ENCODE measurements around the gene HECTD1.
"Not testable (repeated sequence)": the region's sequence is repeated elsewhere in the genome, so short reads cannot be mapped to it uniquely, and the experiment has no call there.

Gene HECTD1

GRCh38 chr14:31203414-31203742 is 4.2 kb downstream of the HECTD1 start:
- TF ChIP-seq TAF1 (IDR thresholded peaks at IDR 0.05; ENCODE audit: borderline replicate concordance, low read depth, low read length) (no peak), POLR2A (IDR thresholded peaks at IDR 0.05; ENCODE audit: low read depth, low read length) (no peak), POLR2AphosphoS5 (IDR thresholded peaks at IDR 0.05; ENCODE audit: low read depth, low read length) (no peak)
- FAIRE-seq: no peak
- no peak for DNase-seq (ENCODE audit: insufficient read length)

DNA sequence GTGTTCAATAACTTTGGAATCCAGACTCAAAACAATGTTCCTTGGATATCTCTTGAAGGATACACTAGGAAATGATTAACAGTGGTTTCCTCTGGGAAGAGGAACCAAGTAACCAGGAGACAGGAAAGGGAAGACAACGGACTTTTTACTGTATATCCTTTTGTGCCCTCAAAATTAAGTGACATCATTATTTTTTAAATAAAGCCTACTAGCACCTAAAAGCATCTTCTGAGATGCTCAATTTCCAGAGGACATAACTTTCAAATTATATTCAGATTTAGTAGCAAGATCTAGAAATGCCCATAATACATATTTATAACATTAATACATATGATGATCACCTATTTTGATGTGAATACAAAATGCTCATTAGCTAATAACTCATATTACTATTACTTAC is 6.5 kb downstream of the HECTD1 start:
- TF ChIP-seq POLR2AphosphoS5 (IDR thresholded peaks at IDR 0.05; ENCODE audit: low read depth, low read length) (no peak), POLR2A (IDR thresholded peaks at IDR 0.05; ENCODE audit: low read depth, low read length) (no peak), TAF1 (IDR thresholded peaks at IDR 0.05; ENCODE audit: borderline replicate concordance, low read depth, low read length) (no peak)
- DNase-seq (ENCODE audit: insufficient read length) (no peak), FAIRE-seq (no peak)

DNA sequence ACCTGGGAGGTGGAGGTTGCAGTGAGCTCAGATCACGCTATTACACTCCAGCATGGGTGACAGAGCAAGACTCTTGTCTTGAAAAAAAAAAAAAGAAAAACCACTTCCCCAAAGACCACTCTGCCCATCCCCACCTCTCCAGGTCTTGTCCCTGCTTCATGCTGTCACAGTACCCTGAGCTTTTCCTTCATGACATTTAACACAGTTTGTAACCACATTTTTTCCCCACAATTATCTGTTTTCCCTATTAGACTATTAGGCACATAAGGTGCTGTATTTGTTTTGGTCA is 6.9 kb downstream of the HECTD1 start:
- no peak for DNase-seq (ENCODE audit: insufficient read length)
- no peak for TF ChIP-seq POLR2A (IDR thresholded peaks at IDR 0.05; ENCODE audit: low read depth, low read length)
- no peak for TF ChIP-seq TAF1 (IDR thresholded peaks at IDR 0.05; ENCODE audit: borderline replicate concordance, low read depth, low read length)
- no peak for TF ChIP-seq POLR2AphosphoS5 (IDR thresholded peaks at IDR 0.05; ENCODE audit: low read depth, low read length)
- FAIRE-seq: no peak

GRCh38 chr14:31197671-31198070 is 9.9 kb downstream of the HECTD1 start:
- no peak for FAIRE-seq
- TF ChIP-seq TAF1 (IDR thresholded peaks at IDR 0.05; ENCODE audit: borderline replicate concordance, low read depth, low read length) (no peak), POLR2A (IDR thresholded peaks at IDR 0.05; ENCODE audit: low read depth, low read length) (no peak), POLR2AphosphoS5 (IDR thresholded peaks at IDR 0.05; ENCODE audit: low read depth, low read length) (no peak)
- DNase-seq (ENCODE audit: insufficient read length): no peak

GRCh38 chr14:31196839-31197492 is 10.6 kb downstream of the HECTD1 start:
- DNase-seq (ENCODE audit: insufficient read length) (no peak), FAIRE-seq (no peak)
- no peak for TF ChIP-seq POLR2A (IDR thresholded peaks at IDR 0.05; ENCODE audit: low read depth, low read length)
- no peak for TF ChIP-seq TAF1 (IDR thresholded peaks at IDR 0.05; ENCODE audit: borderline replicate concordance, low read depth, low read length)

GRCh38 chr14:31194661-31195060 is 12.9 kb downstream of the HECTD1 start:
- DNase-seq (ENCODE audit: insufficient read length) (no peak), FAIRE-seq (no peak)
- TF ChIP-seq TAF1 (IDR thresholded peaks at IDR 0.05; ENCODE audit: borderline replicate concordance, low read depth, low read length) (no peak), POLR2AphosphoS5 (IDR thresholded peaks at IDR 0.05; ENCODE audit: low read depth, low read length) (no peak), POLR2A (IDR thresholded peaks at IDR 0.05; ENCODE audit: low read depth, low read length) (no peak)

GRCh38 chr14:31194095-31194494 is 13.5 kb downstream of the HECTD1 start:
- DNase-seq (ENCODE audit: insufficient read length) (no peak), FAIRE-seq (no peak)

DNA sequence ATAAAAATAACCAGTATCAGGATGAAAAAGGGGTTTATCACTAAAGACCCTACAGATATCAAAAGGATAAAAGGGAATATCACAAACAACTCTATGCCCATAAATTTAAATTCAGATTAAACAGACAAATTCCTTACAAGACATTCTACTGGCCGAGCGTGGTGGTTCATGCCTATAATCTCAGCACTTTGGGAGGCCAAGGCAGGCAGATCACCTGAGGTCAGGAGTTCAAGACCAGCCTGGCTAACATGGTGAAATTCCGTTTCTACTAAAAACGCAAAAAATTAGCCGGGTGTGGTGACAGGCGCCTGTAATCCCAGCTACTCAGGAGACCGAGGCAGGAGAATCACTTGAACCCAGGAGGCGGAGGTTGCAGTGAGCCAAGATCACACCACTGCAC is 15.0 kb downstream of the HECTD1 start:
- DNase-seq (ENCODE audit: insufficient read length); FAIRE-seq: not testable (repeated sequence)

More at GRCh38 chr14:31194095-31194494, 13.5 kb downstream of the HECTD1 start:
- no peak for TF ChIP-seq TAF1 (IDR thresholded peaks at IDR 0.05; ENCODE audit: borderline replicate concordance, low read depth, low read length)
- TF ChIP-seq POLR2AphosphoS5 (IDR thresholded peaks at IDR 0.05; ENCODE audit: low read depth, low read length): no peak
- no peak for TF ChIP-seq POLR2A (IDR thresholded peaks at IDR 0.05; ENCODE audit: low read depth, low read length)

- no peak for FAIRE-seq
- TF ChIP-seq POLR2A (IDR thresholded peaks at IDR 0.05; ENCODE audit: low read depth, low read length): no peak
- no peak for TF ChIP-seq TAF1 (IDR thresholded peaks at IDR 0.05; ENCODE audit: borderline replicate concordance, low read depth, low read length)
- TF ChIP-seq POLR2AphosphoS5 (IDR thresholded peaks at IDR 0.05; ENCODE audit: low read depth, low read length): no peak
- DNase-seq (ENCODE audit: insufficient read length): no peak
Measured at GRCh38 chr14:31190717-31191263, 16.8 kb downstream of the HECTD1 start.

DNA sequence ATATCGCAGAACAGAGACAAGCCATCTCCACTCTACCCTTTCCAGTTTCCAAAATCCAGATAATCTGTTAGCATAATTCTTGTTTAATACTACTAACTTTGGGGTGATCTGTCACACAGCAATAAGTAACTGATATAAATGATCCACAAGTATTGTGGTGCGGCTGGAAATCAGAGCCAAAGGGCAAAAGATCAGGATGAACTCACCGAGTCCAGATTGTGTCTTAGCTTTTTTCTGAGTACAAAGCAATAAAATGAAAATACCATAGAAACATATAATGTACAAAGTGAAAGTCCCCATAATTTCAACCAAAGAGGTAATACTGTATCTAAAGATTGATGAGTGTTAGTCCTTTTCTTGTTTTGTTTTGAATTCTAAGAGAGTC is 17.4 kb downstream of the HECTD1 start:
- TF ChIP-seq POLR2AphosphoS5 (IDR thresholded peaks at IDR 0.05; ENCODE audit: low read depth, low read length) (no peak), POLR2A (IDR thresholded peaks at IDR 0.05; ENCODE audit: low read depth, low read length) (no peak), TAF1 (IDR thresholded peaks at IDR 0.05; ENCODE audit: borderline replicate concordance, low read depth, low read length) (no peak)
- FAIRE-seq (no peak), DNase-seq (ENCODE audit: insufficient read length) (no peak)

GRCh38 chr14:31189346-31190218 is 18.0 kb downstream of the HECTD1 start:
- FAIRE-seq (no peak), DNase-seq (ENCODE audit: insufficient read length) (no peak)
- TF ChIP-seq POLR2A (IDR thresholded peaks at IDR 0.05; ENCODE audit: low read depth, low read length): no peak
- TF ChIP-seq POLR2AphosphoS5 (IDR thresholded peaks at IDR 0.05; ENCODE audit: low read depth, low read length): no peak
- no peak for TF ChIP-seq TAF1 (IDR thresholded peaks at IDR 0.05; ENCODE audit: borderline replicate concordance, low read depth, low read length)

DNA sequence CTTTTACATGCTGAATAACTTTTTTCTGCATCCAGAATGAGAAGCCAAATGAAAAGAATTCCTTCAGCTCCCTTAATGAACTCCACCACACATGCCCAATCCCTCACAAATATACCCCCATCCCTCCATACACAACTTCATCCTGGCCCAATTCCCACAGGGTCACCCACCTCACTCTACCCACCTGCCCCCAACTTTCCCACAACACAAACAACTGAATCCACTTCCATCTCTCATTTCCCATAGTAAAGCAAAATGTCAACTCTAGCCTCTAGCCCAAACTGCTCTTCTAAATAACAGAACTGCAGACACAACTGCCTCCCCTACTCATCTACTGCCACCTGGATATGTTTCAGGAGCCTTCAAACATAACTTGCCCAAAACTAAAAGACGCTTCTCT is 18.8 kb downstream of the HECTD1 start:
- TF ChIP-seq POLR2A (IDR thresholded peaks at IDR 0.05; ENCODE audit: low read depth, low read length) (no peak), POLR2AphosphoS5 (IDR thresholded peaks at IDR 0.05; ENCODE audit: low read depth, low read length) (no peak), TAF1 (IDR thresholded peaks at IDR 0.05; ENCODE audit: borderline replicate concordance, low read depth, low read length) (no peak)

DNA sequence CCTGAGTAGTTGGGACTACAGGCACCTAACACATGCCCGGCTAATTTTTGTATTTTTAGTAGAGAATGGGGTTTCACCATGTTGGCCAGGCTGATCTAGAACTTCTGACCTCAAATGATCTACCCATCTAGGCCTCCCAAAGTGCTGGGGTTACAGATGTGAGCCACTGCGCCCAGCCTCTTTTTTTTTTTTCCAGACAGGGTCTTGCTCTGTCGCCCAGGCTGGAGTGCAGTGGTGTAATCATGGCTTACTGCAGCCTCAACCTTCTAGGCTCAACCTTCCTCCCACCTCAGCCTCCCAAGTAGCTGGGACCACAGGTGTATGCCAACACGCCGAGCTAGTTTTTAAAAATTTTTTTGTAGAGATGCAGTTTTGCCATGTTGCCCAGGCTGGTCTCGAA is 25.6 kb downstream of the HECTD1 start:
- not testable (repeated sequence) for FAIRE-seq; DNase-seq (ENCODE audit: insufficient read length)

More for the DNA sequence above, 18.8 kb downstream of the HECTD1 start:
- DNase-seq (ENCODE audit: insufficient read length) (no peak), FAIRE-seq (no peak)
